Transverse colon (tissue), 4 donors: ENCODE measurements around the gene C11orf21. TPM values are rescaled to one million over a fixed set of nuclear protein-coding genes. Genes with fewer than 3 reads are reported as not detected.
A peak's percentile ranks its signal among the peaks of the same experiment; 100 is the strongest.

Source experiments
- DNase-seq: peaks from one replicate; pipeline ENCODE4 v3.0.0-alpha.2; 2019
- H3K27ac ChIP-seq, 4 donors: fragments of 200-600 bp; sonication (generic); 2 replicates each; pipeline ENCODE4 v1.5.1; 2016 to 2018; ENCODE audit warnings: inconsistent platforms in 4 of 4
- H3K27me3 ChIP-seq: fragments of 200-600 bp; sonication (generic); 2 replicates; pipeline ENCODE4 v1.5.1; 2017; ENCODE audit warnings: inconsistent platforms
- H3K36me3 ChIP-seq, 4 donors: fragments of 200-600 bp; sonication (generic); 2 replicates each; pipeline ENCODE4 v1.5.1; 2017 to 2019; ENCODE audit warnings: inconsistent platforms in 4 of 4
- H3K4me1 ChIP-seq, 4 donors: fragments of 200-600 bp; sonication (generic); 2 replicates each; pipeline ENCODE4 v1.5.1; 2017 to 2020; ENCODE audit warnings: inconsistent platforms in 4 of 4
- H3K4me3 ChIP-seq, 4 donors: fragments of 200-600 bp; sonication (generic); 1 replicate in 1 of 4; 2 replicates in 3 of 4; pipeline versions ENCODE4 v1.5.1 to v1.6.1; 2017 to 2019; ENCODE audit warnings: inconsistent platforms in 4 of 4
- H3K9me3 ChIP-seq, 2 donors: fragments of 200-600 bp; sonication (generic); 2 replicates each; pipeline ENCODE4 v1.5.1; 2017 to 2019; ENCODE audit warnings: inconsistent platforms in 2 of 2
- CTCF ChIP-seq, 5 experiments: fragments of 200-600 bp in 3 of 5; fragments of 450-650 bp in 2 of 5; sonication (generic) in 3 of 5; IDR thresholded peaks; 1 replicate in 2 of 5; 2 replicates in 3 of 5; pipeline ENCODE4 v1.5.1; 2016 to 2017; ENCODE audit warnings: antibody characterized with exemption in 5 of 5, inconsistent platforms in 3 of 5, mild to moderate bottlenecking in 2 of 5, moderate library complexity in 1 of 5
- EP300 ChIP-seq: sonication (generic); formaldehyde crosslinking; IDR thresholded peaks from one replicate; pipeline ENCODE4 v1.6.1; 2017; ENCODE audit warnings: antibody characterized with exemption, low read depth
- POLR2A ChIP-seq: fragments of 450-650 bp; IDR thresholded peaks from one replicate; pipeline ENCODE4 v1.6.1; 2016; ENCODE audit warnings: antibody characterized with exemption, mild to moderate bottlenecking, moderate library complexity
- POLR2AphosphoS5 ChIP-seq, 3 donors: sonication (generic); formaldehyde crosslinking; IDR thresholded peaks; one replicate each; pipeline ENCODE4 v1.6.1; 2016; ENCODE audit warnings: antibody characterized with exemption in 3 of 3
- WGBS, 2 donors: methylation state at CpG; one replicate each; pipeline ENCODE4 v1.1.5; 2018; ENCODE audit warnings: low coverage in 1 of 2; 5-methylcytosine and 5-hydroxymethylcytosine counted together
- in situ Hi-C, 4 donors: fragments of 200-750 bp; cut with MboI; loops; one replicate each; pipeline versions ENCODE4 v1.15.0 to v1.15.1; 2017; ENCODE audit warnings: low sequenced_read_pairs in 3 of 4, low pct_ligation_motif_present in 1 of 4, low pct_unique_long_range_greater_than_20kb in 1 of 4
- intact Hi-C: fragments of 100-400 bp; cut with DNase I; formaldehyde crosslinking; loops from one replicate; pipeline ENCODE4 v1.15.1; 2023; ENCODE audit warnings: low total_unique reads
- total RNA-seq, 4 donors: library from RNA; depleted of rRNA; stranded (reverse); fragments of >200 nt; gene quantifications; one replicate each; pipeline ENCODE4 v1.1.0, GENCODE V29; 2016

Gene C11orf21
- total RNA-seq, 4 donors from 2014 or later, result 0.27 TPM; not detected in 3

- no peaks in the 10 kb centered on the region for H3K36me3 ChIP-seq
- 60 to 70% methylated on average over 1 to 22 of the region's 22 CpGs for WGBS, 2 donors
- in situ Hi-C loops (loop anchor here in 3 of 4 donors (10.0 to 25.0 kb wide), 3 partner anchors 102 to 575 kb away; partner anchors contain the start of gene CDKN1C (in 1 of the 3)), intact Hi-C loops (no loop called here)
- no peak overlapping the region for H3K4me3 ChIP-seq
- no peak for DNase-seq
- H3K27ac ChIP-seq, result peak overlapping the region; percentile 1 to 43 (median 33)
- no peaks in the 10 kb centered on the region for H3K9me3 ChIP-seq
- TF ChIP-seq CTCF (IDR thresholded peaks at IDR 0.05) (no peak), EP300 (no peak), POLR2AphosphoS5 (IDR thresholded peaks at IDR 0.05) (no peak), POLR2A (no peak)
- peaks cover 8 to 28% (median 14%) of the 10 kb centered on the region in 4 donors for H3K4me1 ChIP-seq
- no peaks in the 10 kb centered on the region for H3K27me3 ChIP-seq
These were observed 10.7 kb upstream of the C11orf21 start for GRCh38 chr11:2312232-2313042.

- TF ChIP-seq EP300 (no peak), POLR2A (no peak), CTCF (IDR thresholded peaks at IDR 0.05) (no peak), POLR2AphosphoS5 (IDR thresholded peaks at IDR 0.05) (no peak)
- Histone ChIP-seq H3K4me3 (no peak overlapping the region), H3K27ac (peak overlapping the region; percentile 1 to 43 (median 33)), H3K9me3 (no peaks in the 10 kb centered on the region), H3K27me3 (no peaks in the 10 kb centered on the region), H3K36me3 (no peaks in the 10 kb centered on the region), H3K4me1 (peaks cover 14 to 34% (median 20%) of the 10 kb centered on the region in 4 donors)
- in situ Hi-C loops (loop anchor here in 3 of 4 donors (10.0 to 25.0 kb wide), 3 partner anchors 103 to 576 kb away; partner anchors contain the start of gene CDKN1C (in 1 of the 3)), intact Hi-C loops (no loop called here)
- DNase-seq, result no peak
- WGBS, 2 donors, result 76% methylated on average over 20 of the region's 21 CpGs; no CpG with 5 or more reads in 1 of the 2 donors
These were observed 9.8 kb upstream of the C11orf21 start for GRCh38 chr11:2311353-2312133.

GRCh38 chr11:2310786-2311352, 9.2 kb upstream of the C11orf21 start:
- Histone ChIP-seq H3K4me1 (peaks cover 20 to 41% (median 25%) of the 10 kb centered on the region in 4 donors), H3K36me3 (no peaks in the 10 kb centered on the region), H3K27me3 (no peaks in the 10 kb centered on the region), H3K27ac (no peak overlapping the region), H3K9me3 (no peaks in the 10 kb centered on the region), H3K4me3 (no peak overlapping the region)
- in situ Hi-C loops (loop anchor here in 3 of 4 donors (10.0 to 25.0 kb wide), 3 partner anchors 104 to 576 kb away; partner anchors contain the start of gene CDKN1C (in 1 of the 3)), intact Hi-C loops (no loop called here)
- no peak for DNase-seq
- WGBS, 2 donors, result 72% methylated on average over 10 of the region's 16 CpGs; no CpG with 5 or more reads in 1 of the 2 donors
- TF ChIP-seq CTCF (IDR thresholded peaks at IDR 0.05), result no peak
- TF ChIP-seq EP300, result no peak
- TF ChIP-seq POLR2AphosphoS5 (IDR thresholded peaks at IDR 0.05), result no peak
- TF ChIP-seq POLR2A, result no peak
